GM19238 (cell line): Measurements from ENCODE around the gene NR3C2.
"Not testable (repeated sequence)": the region's sequence is repeated elsewhere in the genome, so short reads cannot be mapped to it uniquely, and the experiment has no call there.

Source experiments
- DNase-seq: peaks from one replicate; pipeline ENCODE4 v3.0.0; 2011; ENCODE audit warnings: low spot score; ENCODE audit not compliant: insufficient read length

The NR3C2 gene

DNA sequence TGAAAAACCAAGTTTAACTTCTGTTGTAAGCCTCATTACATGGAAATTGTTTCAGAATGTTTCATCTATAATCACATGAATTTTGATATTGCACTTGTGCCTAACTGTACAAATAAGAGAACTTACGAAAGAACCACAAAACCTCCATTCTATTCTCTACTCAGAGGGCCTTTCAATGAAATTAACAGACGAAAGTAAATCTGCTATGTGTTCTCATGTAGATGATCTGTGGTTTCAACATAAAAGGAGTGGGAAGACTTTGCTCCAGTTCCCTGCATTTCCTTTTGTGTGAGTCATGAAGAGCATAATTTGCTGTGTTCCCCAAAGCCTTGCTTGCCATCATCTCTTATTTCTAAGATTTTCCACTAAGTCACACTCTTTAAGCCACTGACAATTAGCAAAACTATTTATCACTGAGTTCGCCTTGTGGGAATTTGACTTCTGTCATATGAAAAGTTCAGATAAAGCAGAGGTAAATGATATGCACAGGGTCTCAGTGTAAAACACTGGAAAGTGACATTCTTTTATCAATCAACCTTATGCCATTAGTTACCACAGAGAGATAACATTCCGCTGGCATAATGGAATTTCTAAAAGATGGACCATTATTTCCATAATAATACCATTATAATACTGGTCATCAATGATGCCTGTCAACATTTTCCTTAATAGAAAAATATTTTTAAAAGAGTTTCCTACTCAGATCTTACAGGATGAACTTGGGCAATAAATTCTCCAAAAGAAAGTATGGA is 329.8 kb downstream of the NR3C2 start:
- DNase-seq, result no peak

DNA sequence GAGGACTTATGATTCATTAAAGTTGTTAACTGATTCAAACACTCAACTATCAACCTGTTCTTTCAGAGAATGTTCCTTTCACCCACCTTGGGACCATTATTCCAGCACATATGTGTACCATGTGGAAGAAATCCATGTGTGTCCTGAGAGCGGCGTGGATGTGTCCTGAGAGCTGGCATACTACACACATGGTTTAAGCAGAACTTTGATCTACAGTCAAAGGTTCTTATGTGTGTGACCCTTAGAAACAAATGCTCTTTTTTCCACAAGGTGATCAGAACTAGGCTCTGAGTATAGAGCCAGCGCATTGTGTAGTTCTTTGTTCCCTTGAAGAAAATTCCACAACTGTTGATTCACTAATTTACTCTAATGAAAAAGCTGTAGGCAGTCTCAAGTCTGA is 332.0 kb downstream of the NR3C2 start:
- no peak for DNase-seq

DNA sequence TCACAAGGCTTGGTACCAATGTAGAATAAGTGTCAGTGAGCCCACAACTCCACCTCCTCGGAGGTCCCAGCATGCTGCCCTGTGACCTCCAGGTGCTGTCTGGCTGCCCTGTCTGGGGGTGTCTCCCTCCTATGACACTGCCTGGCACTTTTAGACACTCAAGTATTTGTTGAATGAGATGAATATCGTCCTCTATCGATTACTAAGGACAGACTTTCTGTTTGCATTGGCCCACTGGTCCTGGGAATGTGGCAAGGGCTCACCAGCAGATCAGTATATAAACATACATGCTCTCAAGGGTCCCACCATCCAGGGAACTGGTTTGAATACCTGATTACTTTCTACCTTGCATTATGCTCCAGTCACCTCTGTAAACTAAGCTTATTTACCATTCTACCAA is 333.0 kb downstream of the NR3C2 start:
- no peak for DNase-seq

DNA sequence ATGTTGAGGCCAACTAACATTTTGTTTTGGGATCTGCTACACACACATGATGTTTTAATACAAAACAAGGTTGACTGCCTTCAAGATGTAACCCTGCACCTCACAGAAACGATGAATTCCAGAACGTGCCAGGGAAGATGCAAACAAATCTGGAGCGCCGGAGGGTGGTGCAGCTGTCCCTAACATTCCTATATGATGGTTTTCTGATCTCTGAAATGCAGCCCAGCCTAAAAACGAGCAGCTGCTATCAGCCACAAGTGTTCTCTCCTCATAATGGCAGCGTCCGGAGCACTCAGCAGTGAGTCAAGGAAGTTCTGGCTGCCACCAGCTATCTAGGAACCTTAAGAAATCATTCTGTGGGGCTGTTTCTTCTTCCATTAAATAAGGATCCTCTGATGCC is 333.4 kb downstream of the NR3C2 start:
- no peak for DNase-seq

DNA sequence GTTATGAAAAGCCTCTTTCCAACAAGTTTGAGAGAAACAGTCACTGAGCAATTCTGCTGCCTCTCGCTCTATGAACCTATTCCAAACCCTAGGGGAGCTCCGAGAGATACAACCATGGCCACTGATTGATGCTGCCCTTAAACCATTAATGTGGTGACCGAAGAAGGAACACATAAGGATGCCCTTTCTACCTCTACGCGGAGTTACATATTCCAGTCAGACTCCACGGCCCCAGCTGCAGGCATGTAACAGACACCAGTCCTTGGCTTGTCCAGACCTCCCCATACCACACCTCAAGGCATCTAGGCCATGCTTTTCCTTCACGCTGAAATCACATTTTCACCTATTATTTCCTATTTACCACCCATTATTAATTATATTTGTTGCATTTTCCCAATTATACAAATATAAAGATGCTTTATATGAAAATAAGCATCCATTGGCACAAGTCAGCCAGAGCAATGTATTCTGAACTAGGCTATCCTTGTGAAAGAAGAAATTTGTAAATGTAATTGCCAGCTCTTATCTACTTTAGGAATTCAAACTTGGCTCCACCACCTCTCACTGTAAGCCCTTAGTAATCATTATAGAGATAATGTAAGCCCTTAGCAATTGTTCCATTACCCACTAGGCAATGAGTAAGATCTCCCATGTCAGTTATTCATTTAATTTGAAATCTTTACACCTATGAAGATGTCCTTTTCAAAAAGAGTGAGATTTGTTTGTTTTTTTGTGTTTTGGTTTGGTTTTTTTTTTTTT is 338.4 kb downstream of the NR3C2 start:
- no peak for DNase-seq

DNA sequence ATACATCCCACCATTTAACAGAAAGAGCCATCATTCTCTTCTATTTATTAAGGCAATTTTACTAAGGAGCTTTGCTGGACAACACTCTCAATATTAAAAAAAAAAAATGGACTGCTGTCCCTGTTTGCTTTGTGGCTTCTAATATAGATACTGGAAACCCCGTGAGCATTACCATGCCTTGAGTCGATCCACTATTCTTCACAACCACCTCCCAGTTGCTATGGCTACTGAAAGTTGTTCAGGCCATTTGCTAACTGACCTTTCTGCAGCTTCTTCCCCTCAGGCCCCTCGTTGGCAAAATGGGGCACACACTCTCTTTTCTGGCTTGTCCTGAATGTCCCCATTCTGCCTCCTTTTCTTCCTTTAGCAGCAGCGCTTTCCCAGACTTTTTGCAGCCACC is 340.4 kb downstream of the NR3C2 start:
- DNase-seq, result no peak

DNA sequence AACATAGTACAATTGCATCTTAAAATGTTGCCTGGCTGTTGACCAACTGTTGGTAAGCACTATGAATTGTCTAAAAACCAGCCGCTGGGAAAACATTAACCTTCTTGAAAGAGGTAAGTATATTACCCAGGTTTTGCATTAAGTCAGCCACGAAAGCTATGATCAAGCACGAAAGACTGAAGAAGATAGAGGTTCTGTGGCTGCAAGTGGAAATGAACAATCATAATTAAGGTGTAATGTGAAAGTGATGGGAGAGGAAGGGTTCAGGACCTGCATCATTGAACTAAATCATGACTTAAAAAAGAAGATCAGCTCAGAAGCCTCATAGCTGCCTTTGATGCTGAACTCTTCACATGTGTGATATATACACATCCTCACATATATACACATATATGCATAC is 341.0 kb downstream of the NR3C2 start:
- DNase-seq, result no peak

DNA sequence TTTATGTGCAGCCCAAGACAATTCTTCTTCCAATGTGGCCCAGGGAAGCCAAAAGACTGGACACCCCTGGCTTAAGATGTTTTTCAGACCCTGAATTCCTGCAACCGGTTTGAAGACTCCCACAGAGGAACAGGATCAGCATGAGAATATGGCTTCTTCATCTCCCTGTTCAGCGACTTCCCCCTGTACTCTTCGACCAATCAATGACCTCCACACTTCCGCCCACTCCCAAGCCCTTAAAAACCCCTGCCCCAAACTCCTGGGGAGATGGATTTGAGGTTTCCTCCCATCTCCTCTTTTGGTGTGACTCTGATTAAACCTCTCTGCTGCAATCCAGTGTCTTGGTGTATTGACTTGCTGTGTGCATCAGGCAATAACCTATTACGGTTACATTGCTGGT is 344.4 kb downstream of the NR3C2 start:
- no peak for DNase-seq

DNA sequence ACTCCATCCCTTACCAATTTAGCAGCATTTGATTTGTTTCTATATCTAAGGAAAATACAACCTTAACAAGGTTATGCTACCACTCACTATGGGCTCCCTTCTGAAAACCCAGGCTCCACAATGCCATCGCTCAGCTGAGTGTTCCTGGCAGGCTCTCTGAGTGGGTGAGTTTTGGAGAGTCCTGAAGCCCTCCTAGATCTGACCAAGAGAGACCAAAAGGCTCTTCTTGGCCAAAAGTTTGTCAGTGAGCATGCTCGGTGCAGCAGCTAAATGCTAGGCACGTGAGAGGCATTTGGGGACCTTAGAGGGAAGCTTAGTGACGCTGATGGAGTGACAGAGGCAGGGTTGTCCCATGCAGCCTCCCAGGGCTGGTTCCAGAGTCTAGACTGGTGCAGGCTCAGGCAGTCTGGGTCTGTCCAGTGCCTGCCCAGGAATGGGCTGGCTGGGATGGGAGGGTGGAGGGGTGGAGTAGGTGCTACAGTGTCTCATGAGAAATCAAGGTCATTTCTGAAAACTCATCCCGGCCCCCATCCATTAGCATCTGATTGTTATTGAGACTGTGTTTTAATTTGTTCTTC is 346.8 kb downstream of the NR3C2 start:
- DNase-seq, result no peak

DNA sequence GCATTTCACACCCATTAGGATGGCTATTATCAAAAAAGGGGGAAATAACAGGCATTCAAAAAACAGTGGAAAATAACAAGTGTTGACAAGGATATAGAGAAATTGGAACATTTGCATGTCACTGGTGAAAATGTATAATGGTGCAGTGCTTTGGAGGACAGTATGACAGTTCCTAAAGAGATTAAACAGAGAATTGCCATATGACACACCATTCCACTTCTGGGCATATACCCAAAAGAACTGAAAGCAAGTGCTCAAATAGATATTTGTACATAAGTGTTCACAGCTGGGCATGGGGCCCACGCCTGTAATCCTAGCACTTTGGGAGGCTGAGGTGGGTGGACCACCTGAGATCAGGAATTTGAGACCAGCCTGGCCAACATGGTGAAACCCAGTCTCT is 348.1 kb downstream of the NR3C2 start:
- DNase-seq, result no peak

DNA sequence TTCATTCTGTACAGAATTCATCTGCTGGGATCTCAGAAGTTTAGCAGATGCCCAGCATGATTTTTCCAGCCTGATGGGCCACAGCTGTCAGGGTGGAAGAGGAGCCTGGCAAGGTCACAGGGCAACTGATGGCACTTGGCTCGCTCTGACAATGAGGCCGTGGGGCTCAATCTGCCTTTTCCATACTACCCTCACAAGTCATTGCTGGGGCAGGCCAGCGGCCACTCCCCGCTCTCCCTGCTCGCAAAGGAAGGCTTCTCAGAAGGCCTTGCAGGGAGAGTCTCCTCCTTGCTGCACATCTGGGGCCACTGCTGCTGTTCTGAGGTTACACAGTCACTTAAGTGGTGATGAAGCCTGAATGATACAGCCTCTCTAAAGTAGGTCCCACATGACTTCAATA is 349.1 kb downstream of the NR3C2 start:
- no peak for DNase-seq

DNA sequence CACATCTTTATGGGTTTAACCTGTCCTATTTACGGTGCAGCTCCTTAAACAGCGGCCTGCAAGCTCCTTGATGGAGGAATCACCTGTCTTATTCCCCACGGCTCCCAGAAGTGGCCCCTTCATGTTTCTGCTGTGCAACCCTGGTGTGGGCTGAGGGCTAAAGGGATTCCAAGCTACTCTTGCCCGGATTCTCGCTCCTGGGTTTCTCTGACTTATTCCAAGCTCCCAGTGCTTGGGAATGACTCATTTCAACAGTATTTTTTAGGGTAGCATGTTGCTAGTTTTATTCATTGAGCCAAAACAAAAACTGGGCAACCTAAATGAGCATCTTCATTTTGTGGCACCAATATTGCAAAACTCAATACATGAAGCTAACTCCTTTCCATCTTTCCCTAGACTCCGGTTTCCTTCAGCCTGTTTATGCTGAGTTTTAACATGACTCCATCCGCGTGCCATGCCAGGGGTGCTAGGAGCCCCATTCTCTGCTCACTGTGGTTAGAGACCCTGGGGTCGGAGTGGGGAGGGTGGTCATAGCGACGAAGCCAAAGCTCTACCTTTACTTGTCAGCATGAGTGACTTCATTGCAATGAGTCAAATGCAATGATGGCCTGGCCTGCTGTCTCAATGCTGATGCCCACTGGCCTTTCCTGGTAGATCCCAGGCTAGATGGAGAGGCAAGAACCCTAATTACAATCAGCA is 349.7 kb downstream of the NR3C2 start:
- DNase-seq, result no peak

DNA sequence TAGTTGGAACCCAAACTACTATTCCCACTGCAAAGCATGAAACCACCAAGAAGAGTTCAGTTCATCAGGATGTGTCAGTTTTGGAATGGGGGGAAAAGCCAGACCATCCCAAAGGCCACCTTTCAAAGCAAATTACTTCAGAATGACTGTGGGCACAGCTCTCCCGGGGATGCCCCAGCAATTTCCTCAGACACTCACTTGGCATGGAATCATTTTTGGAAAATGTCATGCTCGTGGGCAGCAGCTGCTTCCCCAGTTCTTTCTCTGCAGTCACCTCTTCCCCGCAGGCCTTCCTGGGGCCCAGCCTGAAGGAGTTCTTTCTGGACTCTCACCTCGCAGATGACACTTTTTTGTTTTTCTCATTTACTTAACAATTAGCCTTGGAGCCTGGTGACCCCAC is 350.3 kb downstream of the NR3C2 start:
- DNase-seq, result no peak

DNA sequence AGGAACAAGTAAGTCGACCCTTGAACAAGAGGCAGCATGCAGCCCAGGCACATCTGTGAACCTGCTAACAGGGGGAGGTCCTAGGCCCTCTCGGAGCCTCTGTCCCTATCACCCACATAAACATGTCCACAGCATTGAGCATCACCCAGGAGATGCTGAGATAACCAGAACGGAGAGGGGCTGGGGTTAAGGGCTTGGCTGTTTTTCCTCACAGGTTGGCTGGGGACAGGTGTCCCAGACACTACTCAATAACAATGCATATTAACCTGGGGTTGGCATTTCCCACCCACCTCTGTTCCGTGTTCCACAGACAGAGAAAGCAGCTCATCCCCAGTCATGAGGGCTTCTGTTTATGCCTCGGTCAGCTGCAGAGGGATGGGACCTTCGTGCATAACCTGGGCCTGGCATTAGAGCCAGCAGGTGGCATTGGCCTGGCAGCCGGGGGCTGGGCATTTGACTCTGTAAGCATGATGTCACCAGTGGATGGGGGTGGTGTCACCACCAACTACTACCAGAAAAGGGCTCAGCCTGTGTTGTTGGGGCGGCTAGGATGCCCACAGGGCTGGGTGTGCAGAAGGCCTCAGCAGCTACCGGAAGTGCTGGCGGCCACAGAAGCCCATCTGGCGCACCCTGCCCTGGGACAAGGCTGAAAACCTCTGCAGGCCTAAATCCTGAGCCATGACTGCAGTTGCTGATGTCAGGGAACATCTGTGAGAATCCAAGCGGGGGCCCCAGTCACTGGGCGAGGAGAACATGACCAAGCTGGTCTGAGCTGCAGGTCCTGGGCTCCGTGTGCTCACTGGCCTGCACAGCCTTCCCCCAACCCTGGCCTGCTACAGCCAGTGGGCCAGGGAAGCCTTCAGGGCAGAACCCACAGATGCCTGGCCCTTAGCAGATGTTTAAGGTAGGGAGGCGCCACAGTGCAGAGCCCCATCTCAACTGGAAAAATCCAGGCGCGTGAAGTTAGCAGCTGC is 351.4 kb downstream of the NR3C2 start:
- no peak for DNase-seq

DNA sequence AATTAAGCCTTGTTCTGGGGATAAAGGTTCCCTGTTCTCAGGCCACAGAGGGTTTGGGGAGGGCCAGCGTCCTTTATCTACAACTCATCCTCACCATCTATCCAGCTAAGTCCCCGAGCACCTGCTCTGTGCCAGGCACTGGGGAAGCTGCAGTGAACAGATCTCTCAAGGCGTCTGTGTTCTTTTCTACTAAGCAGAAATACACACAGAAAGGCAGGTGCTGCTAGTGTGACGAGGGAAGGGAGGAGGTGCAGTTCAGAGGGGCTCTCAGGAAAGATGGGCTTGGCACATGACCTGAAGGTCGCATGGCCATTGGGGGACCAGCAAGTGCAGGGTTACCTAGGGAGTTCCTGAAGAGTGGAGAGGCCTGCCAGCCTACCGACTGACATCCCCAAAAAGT is 352.2 kb downstream of the NR3C2 start:
- no peak for DNase-seq

DNA sequence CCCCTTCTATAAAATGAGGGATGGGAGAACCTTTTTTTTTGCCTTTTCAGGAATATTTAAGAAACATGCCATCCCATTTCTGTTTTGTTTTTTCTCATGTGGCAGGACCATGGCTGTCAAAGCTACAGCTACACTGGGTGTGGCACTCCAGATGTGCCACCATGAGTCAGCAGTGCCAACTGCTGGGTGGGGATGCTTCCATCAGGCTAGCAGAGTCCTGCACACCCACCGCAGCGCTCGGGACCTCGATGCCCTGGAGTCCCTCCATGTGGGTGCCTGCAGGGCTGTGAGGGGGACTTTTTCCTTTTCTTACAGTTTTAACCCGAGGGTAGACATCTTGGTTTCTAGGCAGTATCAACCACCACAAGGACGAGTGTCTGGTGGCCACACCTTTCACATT is 352.6 kb downstream of the NR3C2 start:
- DNase-seq, result no peak

DNA sequence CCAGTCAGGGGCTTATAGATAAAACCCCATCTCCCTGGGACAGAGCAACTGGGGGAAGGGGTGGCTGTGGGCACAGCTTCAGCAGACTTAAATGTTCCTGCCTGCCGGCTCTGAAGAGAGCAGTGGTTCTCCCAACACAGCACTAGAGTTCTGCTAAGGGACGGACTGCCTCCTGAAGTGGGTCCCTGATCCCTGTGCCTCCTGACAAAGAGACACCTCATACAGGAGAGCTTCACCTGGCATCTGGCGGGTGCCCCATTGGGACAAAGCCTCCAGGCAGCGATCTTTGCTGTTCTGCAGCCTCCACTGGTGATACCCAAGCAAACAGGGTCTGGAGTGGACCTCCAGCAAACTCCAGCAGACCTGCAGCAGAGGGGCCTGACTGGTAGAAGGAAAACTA is 359.1 kb downstream of the NR3C2 start:
- DNase-seq, result not testable (repeated sequence)

DNA sequence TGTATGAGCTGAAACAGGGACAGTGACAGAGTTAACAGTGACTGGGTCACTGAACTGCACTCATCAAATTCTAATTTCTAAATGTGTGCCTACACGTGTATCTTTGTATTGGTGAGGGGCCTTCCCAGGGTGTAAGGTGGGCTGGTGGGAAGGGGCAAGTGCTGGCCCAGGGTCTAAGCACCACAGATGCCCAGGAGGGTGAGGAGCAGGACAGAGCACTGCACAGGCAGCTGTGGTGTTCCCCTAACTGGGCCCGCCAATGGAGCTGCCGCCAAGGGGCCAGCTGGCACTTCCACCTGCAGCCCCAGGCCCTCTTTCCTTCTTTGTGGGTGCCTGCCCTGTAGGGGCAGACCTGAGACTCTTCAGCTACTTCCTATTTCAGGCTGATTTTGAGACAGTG is 360.5 kb downstream of the NR3C2 start:
- no peak for DNase-seq

DNA sequence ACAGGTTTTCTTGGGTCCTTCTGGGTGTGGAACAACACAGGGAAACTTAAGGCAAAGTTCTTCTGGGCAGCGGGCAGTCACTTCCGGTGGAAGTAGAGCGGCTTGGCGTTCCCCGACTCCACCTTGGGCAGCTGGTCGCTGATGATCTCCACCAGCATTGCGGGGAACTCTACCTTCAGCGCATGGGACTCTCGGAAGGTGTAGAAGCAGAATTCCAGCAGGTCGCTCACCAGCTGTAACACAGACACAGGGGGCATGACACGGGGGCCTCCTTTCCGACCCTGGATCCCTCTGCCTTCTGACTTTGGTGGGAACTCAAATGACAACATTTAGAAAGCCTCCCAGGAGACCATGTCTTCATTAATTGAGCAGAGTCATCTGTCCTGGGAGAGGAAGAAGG is 360.9 kb downstream of the NR3C2 start:
- DNase-seq, result no peak

DNA sequence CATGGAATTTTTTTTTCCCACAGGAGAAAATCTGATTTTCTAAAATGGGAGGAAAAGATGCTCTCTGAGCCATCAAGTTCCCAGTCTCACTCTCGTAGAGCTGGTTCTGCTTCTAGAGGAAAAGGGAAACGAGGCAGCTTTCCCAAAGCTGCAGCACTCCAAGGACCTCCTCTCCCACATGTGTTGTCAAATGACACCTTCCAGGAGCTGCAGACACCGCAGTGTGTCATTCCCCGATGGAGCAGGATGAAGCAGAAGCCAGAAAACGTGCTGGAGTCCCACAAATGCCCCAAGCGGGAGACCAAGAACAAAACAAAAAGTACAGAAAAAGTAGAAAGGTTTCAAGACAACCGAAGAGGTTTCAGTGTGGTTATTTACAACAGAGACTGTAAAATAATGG is 362.3 kb downstream of the NR3C2 start:
- DNase-seq, result no peak

DNA sequence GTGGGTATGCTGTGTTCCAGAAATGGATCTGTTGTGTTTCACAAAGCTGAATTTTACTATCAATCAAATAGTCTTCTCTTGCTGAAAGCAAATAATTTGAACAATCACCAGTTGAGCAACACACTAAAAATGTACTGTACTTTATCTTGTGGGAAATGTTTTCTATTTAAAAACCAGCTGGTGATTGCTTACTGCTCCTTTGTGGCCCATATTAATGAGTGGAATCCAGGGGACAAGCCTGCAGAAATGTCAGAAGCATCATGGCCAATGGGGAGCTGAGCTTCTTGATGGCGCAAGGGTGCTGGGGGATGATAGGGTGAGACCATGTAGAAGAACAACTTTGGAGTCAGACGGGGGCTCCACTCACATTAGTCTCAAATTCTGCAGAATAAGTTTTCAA is 364.2 kb downstream of the NR3C2 start:
- DNase-seq, result no peak
